ENCODE measurements around the gene ATP8A2. TPM values are rescaled to one million over a fixed set of nuclear protein-coding genes. Genes with fewer than 3 reads are reported as not detected.

The ATP8A2 gene
- total RNA-seq, 2 donors from 2014 or later: 0.67 to 0.74 TPM

DNA sequence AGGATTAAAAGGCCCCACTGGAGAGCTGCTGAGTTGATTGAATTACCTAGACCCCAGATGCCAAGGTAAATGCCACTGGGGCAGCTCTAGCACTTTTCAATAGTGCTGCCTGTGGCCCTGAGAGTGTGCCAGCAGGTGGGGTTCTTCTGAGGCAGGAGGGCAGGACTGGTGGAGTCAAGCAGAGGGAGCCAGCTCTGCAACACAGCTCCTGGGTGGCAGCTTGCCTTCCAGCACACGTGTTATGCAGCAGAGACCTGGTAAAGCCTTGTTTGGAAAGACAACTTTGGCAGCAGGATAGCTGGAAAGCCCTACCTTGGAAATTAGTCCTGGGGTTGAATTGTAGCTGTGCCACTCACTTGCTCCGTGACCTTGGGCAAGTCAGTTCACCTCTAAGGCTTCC, 306.6 kb downstream of the ATP8A2 start:
- no peak overlapping the region for H3K4me3 Mint-ChIP-seq
- peaks cover 4% of the 10 kb centered on the region for H3K27me3 Mint-ChIP-seq (ENCODE audit: low read depth)
- H3K36me3 Mint-ChIP-seq (ENCODE audit: insufficient read depth in 2 of 2): no peaks in the 10 kb centered on the region
- H3K9me3 Mint-ChIP-seq: peaks cover 0 to 2% of the 10 kb centered on the region in 2 donors
- DNase-seq (no peak), ATAC-seq (replicated peaks in 1 of 2) (no peak)
- H3K27ac Mint-ChIP-seq: no peak overlapping the region
- H3K4me1 Mint-ChIP-seq (ENCODE audit: low read depth): no peaks in the 10 kb centered on the region

DNA sequence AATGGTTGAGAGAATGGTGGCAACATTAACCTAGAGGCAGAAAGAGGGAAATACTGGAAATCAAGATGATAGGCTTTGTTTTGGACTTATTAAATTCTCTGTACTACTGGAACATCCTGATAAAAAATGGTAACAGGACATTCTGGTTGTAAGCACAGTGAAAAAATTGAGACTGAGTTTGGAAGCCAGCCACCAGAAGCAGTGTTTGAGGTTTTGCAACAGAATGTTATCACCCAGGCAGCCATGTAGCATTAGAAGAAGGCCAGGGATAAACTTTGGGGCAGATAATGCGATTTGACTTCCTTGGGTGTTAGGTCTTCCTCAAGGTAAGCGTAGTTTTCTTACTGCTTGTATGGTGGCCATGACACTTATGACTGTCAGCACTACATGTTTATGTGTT, 307.4 kb downstream of the ATP8A2 start:
- peaks cover 0 to 2% of the 10 kb centered on the region in 2 donors for H3K9me3 Mint-ChIP-seq

DNA sequence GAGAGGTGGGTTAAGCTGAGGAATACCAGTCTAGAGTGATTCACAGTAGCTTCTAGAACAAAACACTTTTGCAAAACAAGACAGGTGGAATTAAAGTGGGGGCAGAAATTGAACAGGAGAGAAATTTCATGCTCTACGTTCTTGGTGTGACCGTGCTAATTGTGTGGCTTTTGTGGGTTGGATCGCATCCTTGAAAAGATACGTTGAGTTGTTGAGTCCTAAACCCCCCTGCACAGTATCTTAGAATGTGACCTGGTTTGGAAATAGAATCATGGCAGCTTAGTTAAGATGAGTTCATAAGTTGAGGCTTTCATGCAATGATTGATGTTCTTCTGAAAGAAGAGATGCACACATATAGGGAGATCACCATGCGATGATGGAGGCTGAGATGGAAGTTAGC, 308.2 kb downstream of the ATP8A2 start:
- H3K27ac Mint-ChIP-seq: no peak overlapping the region
- H3K4me3 Mint-ChIP-seq: no peak overlapping the region
- no peaks in the 10 kb centered on the region for H3K4me1 Mint-ChIP-seq (ENCODE audit: low read depth)
- peaks cover 0 to 2% of the 10 kb centered on the region in 2 donors for H3K9me3 Mint-ChIP-seq
- no peaks in the 10 kb centered on the region for H3K36me3 Mint-ChIP-seq (ENCODE audit: insufficient read depth in 2 of 2)
- no peaks in the 10 kb centered on the region for H3K27me3 Mint-ChIP-seq (ENCODE audit: low read depth)
- no peak for ATAC-seq (replicated peaks in 1 of 2)
- DNase-seq: no peak

More for the DNA sequence above, 307.4 kb downstream of the ATP8A2 start:
- no peaks in the 10 kb centered on the region for H3K4me1 Mint-ChIP-seq (ENCODE audit: low read depth)
- ATAC-seq (replicated peaks in 1 of 2): no peak
- H3K36me3 Mint-ChIP-seq (ENCODE audit: insufficient read depth in 2 of 2): no peaks in the 10 kb centered on the region
- H3K4me3 Mint-ChIP-seq: no peak overlapping the region
- DNase-seq: no peak
- H3K27me3 Mint-ChIP-seq (ENCODE audit: low read depth): no peaks in the 10 kb centered on the region
- H3K27ac Mint-ChIP-seq: peak overlapping the region; percentile 58

DNA sequence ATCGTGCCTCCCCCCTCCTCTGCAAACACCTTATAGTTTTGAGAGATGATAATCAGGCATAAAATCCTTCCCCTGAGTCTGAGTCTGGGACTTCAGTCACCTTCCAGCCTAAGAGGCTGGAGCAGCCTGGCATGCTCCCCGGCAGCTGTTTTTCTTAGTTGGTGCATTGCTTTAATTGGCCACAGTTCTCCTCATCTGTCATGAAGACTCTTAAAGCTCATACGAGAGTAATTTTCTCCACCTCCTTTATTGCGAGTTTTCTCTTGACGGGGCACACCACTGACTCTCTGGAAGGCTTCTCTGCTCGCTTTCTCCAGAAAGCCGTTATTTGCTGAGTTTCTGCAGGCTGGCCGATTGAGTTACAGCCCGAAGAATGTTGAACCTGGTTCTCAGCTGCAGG, 310.5 kb downstream of the ATP8A2 start:
- no peak for DNase-seq
- Mint-ChIP-seq H3K27me3 (ENCODE audit: low read depth) (no peaks in the 10 kb centered on the region), H3K27ac (no peak overlapping the region), H3K4me3 (no peak overlapping the region), H3K36me3 (ENCODE audit: insufficient read depth in 2 of 2) (no peaks in the 10 kb centered on the region), H3K9me3 (peaks cover 0 to 2% of the 10 kb centered on the region in 2 donors), H3K4me1 (ENCODE audit: low read depth) (no peaks in the 10 kb centered on the region)
- no peak for ATAC-seq (replicated peaks in 1 of 2)

DNA sequence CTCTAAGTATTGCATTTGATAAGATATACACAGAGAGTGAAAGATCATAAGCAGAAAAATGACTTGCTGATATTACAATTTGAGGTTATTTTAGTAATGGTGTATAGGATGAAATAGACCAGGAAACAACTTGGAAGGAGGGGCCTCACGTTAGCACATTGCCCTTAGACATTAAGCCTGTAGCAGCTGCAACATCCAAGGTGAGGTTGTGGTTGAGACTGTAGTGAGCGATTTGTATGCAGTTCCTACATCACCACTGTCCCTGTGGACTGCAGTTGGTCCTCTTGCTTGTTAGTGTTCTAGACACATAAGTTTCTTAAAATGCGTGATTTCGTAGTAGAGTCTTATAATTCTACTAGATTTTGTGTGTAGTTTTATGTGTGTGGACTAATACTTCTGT, 311.3 kb downstream of the ATP8A2 start:
- no peaks in the 10 kb centered on the region for H3K36me3 Mint-ChIP-seq (ENCODE audit: insufficient read depth in 2 of 2)
- H3K4me1 Mint-ChIP-seq (ENCODE audit: low read depth): no peaks in the 10 kb centered on the region
- no peak overlapping the region for H3K4me3 Mint-ChIP-seq
- DNase-seq (no peak), ATAC-seq (replicated peaks in 1 of 2) (no peak)
- peaks cover 0 to 2% of the 10 kb centered on the region in 2 donors for H3K9me3 Mint-ChIP-seq
- no peak overlapping the region for H3K27ac Mint-ChIP-seq
- H3K27me3 Mint-ChIP-seq (ENCODE audit: low read depth): no peaks in the 10 kb centered on the region

DNA sequence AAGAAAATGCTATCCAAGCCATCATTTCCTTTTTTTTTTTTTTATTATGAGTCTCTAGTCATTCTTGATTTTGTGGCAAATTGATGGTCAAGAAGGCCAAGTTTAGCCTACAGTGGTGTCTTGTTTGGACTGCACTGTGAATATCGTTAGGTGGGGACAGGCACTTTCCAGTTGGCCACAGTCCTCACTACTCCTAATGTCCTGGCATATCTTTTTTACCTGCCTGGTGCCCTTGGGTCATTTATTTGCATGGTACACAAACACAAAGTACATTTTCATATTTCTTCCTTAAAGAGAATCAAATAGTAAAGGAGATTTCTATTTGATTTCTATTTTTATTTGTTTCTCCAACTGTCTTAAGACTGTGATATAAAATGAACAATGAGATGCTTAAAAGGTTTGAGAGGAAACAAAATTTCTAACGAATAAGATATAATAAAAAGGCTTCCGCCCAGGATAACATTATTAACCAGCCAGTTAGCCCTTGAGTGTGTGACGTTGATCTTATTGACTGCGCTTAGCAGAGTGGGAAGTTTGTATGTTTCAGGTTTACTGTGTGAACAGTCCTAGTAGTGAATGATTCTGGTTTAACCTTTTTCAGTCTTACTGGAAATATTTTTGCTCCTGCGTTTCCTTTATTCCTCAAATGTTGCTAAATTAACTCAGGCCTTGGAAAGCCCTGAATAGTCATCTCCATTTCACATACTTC, 312.0 kb downstream of the ATP8A2 start:
- peaks cover 0 to 2% of the 10 kb centered on the region in 2 donors for H3K9me3 Mint-ChIP-seq
- no peak for DNase-seq
- H3K36me3 Mint-ChIP-seq (ENCODE audit: insufficient read depth in 2 of 2): no peaks in the 10 kb centered on the region
- H3K4me1 Mint-ChIP-seq (ENCODE audit: low read depth): no peaks in the 10 kb centered on the region
- no peak overlapping the region for H3K27ac Mint-ChIP-seq
- H3K4me3 Mint-ChIP-seq: no peak overlapping the region
- no peak for ATAC-seq (replicated peaks in 1 of 2)
- H3K27me3 Mint-ChIP-seq (ENCODE audit: low read depth): no peaks in the 10 kb centered on the region

DNA sequence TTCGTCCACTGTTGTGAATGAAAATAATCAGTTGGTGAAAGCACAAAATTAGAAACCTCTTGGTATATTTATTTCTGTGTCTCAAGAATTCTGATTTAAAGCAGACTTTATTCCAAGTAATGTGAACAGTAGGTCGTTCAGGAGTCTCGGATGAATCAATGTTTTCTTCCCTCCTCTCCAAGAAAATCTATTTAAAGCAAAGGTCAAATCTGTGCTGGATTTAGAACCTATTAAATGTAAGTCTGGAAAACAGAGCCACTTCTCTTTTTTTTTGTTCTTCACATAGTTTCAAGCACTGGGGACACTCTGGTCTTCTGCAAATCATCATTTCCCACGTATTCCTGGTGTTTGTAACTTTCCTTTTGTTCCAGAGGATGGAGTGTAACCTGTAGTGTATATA, 312.7 kb downstream of the ATP8A2 start:
- ATAC-seq (replicated peaks in 1 of 2) (no peak), DNase-seq (no peak)
- Mint-ChIP-seq H3K4me3 (no peak overlapping the region), H3K36me3 (ENCODE audit: insufficient read depth in 2 of 2) (no peaks in the 10 kb centered on the region), H3K27me3 (ENCODE audit: low read depth) (no peaks in the 10 kb centered on the region), H3K4me1 (ENCODE audit: low read depth) (no peaks in the 10 kb centered on the region), H3K27ac (no peak overlapping the region), H3K9me3 (peaks cover 0 to 2% of the 10 kb centered on the region in 2 donors)

DNA sequence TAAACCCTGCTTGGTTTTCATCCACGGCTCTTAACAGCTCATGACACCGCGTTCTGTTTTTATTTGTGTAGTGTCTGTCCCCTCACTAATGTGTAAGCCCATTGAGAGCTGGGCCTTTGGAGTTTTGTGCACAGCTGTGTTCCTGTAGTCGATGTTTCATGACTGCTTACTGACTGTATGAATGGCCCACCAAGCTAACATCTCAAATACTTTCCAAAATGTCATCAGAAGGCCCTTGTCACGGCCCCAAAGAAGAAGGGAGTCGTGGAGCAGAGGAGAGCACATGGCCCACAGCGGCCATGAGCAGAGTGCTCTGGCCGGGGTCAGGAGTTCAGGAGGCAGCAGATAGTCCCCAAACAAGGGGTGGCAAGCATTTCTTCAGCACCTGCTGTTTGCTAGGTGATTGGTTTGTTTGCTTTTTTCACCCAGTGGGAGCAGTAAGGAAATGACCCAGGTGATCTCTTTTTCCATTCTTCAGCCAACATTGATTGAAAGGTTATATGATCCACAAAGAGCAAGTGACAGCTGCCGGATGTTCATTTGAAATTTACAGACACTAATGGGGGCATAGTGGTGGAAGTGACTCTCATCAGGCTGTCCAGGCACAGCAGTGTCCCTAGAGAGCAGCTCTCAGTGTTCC, 315.2 kb downstream of the ATP8A2 start:
- no peak overlapping the region for H3K4me3 Mint-ChIP-seq
- no peaks in the 10 kb centered on the region for H3K4me1 Mint-ChIP-seq (ENCODE audit: low read depth)
- ATAC-seq (replicated peaks in 1 of 2) (no peak), DNase-seq (no peak)
- H3K36me3 Mint-ChIP-seq (ENCODE audit: insufficient read depth in 2 of 2): no peaks in the 10 kb centered on the region
- H3K27me3 Mint-ChIP-seq (ENCODE audit: low read depth): no peaks in the 10 kb centered on the region
- H3K27ac Mint-ChIP-seq: no peak overlapping the region
- H3K9me3 Mint-ChIP-seq: no peaks in the 10 kb centered on the region

DNA sequence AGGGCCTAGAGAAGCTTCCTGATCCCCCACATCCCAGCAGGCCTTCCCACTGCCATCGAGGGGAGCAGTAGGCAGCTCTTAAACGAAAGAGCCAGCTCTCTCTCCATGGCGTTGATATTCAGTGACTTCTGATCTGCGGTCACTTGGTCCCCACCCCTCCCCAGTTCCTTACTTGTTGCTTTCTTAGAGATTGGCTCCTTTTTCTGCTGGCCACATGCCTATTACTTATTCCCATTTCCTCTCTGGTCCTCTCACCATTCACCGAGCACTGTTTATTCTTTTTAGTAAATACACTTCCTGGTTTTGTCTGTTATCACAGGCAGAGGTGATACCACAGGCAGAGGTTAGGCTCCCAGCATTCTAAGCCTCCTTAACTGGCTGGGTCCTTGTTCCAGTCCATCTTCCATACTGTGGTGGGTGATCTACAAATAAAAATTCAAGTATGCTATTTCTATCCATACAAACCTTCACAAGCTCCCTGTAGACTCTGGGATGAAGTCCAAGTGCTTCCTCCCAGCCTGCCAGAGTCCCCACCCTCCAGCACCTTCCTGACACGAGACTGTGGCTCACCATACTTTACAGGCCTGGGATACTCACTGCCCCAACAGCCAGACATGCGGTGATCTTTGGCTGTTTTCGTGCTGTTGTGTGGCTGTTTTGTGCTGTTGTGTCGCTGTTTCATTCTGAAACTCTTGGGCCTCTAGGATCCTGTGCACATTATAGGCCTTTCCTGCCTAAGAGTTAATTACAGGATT, 315.9 kb downstream of the ATP8A2 start:
- ATAC-seq (replicated peaks in 1 of 2) (no peak), DNase-seq (no peak)
- no peak overlapping the region for H3K27ac Mint-ChIP-seq
- H3K27me3 Mint-ChIP-seq (ENCODE audit: low read depth): no peaks in the 10 kb centered on the region
- H3K4me3 Mint-ChIP-seq: no peak overlapping the region
- H3K4me1 Mint-ChIP-seq (ENCODE audit: low read depth): no peaks in the 10 kb centered on the region
- no peaks in the 10 kb centered on the region for H3K9me3 Mint-ChIP-seq
- H3K36me3 Mint-ChIP-seq (ENCODE audit: insufficient read depth in 2 of 2): no peaks in the 10 kb centered on the region

DNA sequence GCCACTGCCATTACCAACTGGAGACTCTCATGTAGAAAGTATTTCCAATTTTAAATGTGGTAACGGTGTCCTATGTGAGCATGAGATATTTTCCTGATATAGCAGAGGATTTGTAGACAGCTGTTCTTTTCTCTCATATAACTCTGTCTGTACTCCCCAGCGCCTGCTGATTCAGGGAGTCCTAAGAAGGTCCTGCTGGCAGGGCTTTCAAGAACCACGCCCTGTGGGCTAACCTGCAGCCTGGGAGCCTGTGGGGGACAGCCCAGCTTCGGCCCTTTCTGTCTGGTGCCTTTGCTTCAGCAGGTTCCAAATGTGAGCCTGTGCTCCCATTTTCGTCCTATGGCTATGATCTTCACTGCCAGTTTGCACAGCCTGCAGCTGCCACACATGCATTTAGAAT, 316.8 kb downstream of the ATP8A2 start:
- Mint-ChIP-seq H3K36me3 (ENCODE audit: insufficient read depth in 2 of 2) (no peaks in the 10 kb centered on the region), H3K9me3 (no peaks in the 10 kb centered on the region), H3K27me3 (ENCODE audit: low read depth) (no peaks in the 10 kb centered on the region), H3K4me1 (ENCODE audit: low read depth) (no peaks in the 10 kb centered on the region), H3K27ac (no peak overlapping the region), H3K4me3 (no peak overlapping the region)
- ATAC-seq (replicated peaks in 1 of 2) (no peak), DNase-seq (no peak)

DNA sequence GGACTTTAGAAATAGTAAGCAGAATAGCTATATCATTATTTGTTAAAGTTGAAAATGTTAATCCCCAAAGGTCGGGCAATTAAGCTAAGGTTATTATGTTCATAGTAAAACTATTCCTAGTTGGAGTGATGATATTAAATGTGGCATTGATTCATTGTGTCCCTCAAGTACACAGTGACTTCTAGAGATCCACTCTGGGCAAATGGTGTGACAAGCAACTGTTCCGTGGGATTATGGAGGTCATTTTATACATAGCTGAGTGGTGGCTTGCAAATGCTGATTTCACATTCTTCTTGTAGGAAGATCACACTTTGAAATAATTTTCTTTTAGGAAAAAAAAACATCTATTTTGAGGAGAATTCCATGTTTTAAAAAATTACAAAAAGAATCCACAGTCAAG, 317.8 kb downstream of the ATP8A2 start:
- DNase-seq (no peak), ATAC-seq (replicated peaks in 1 of 2) (no peak)
- Mint-ChIP-seq H3K4me3 (no peak overlapping the region), H3K27me3 (ENCODE audit: low read depth) (no peaks in the 10 kb centered on the region), H3K4me1 (ENCODE audit: low read depth) (no peaks in the 10 kb centered on the region), H3K9me3 (no peaks in the 10 kb centered on the region), H3K36me3 (ENCODE audit: insufficient read depth in 2 of 2) (no peaks in the 10 kb centered on the region), H3K27ac (no peak overlapping the region)

DNA sequence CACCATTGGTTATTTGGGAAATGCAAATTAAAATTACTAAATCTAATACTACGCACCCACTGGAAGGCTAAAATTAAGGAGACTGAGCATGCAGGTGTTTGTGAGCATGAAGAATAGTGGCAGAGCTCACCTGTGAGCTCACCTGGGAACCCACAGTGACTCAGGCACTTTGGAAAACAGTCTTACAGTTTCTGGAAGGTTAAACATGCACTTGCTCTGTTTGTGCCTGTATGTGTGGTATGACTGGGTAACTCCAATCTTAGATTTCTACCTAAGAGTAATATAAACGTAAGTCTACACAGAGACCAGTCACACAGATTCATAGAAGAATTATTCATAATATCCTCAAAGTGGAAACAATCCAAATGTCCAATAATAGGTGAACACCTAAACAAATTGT, 318.8 kb downstream of the ATP8A2 start:
- Mint-ChIP-seq H3K27me3 (ENCODE audit: low read depth) (no peaks in the 10 kb centered on the region), H3K36me3 (ENCODE audit: insufficient read depth in 2 of 2) (no peaks in the 10 kb centered on the region), H3K4me3 (no peak overlapping the region), H3K27ac (no peak overlapping the region), H3K4me1 (ENCODE audit: low read depth) (no peaks in the 10 kb centered on the region), H3K9me3 (no peaks in the 10 kb centered on the region)
- no peak for DNase-seq
- no peak for ATAC-seq (replicated peaks in 1 of 2)

DNA sequence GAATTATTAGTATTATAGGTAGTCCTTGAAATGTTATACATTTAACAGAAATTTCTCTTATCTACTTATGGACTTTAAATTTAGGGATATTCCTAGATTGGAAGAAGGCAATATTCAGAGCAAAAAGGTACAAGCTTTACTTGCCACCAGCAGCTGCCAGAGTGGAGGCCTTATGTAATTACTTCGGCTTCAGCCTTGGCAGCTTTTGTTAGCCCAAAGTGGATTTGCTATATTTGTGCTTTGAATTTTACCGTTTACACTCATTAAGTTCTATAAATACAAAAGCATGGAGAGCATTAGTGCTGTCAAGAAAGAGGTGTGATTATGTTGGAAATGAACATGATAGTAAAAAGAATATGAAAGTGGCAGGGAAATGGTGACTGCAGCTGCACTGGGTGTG, 319.9 kb downstream of the ATP8A2 start:
- no peak for ATAC-seq (replicated peaks in 1 of 2)

More for the DNA sequence above, 319.9 kb downstream of the ATP8A2 start:
- H3K9me3 Mint-ChIP-seq: no peaks in the 10 kb centered on the region
- H3K27ac Mint-ChIP-seq: no peak overlapping the region
- DNase-seq: no peak
- H3K27me3 Mint-ChIP-seq (ENCODE audit: low read depth): no peaks in the 10 kb centered on the region
- H3K4me1 Mint-ChIP-seq (ENCODE audit: low read depth): no peaks in the 10 kb centered on the region
- H3K4me3 Mint-ChIP-seq: no peak overlapping the region
- H3K36me3 Mint-ChIP-seq (ENCODE audit: insufficient read depth in 2 of 2): no peaks in the 10 kb centered on the region
